ENCODE measurements around the gene LGALSL. TPM values are rescaled to one million over a fixed set of nuclear protein-coding genes. Genes with fewer than 3 reads are reported as not detected.

The LGALSL gene
- polyA plus RNA-seq, 1 of the 3 experiments (the other 2 are of a cell fraction) = 6.5 TPM

- TF ChIP-seq, protein P1, sequence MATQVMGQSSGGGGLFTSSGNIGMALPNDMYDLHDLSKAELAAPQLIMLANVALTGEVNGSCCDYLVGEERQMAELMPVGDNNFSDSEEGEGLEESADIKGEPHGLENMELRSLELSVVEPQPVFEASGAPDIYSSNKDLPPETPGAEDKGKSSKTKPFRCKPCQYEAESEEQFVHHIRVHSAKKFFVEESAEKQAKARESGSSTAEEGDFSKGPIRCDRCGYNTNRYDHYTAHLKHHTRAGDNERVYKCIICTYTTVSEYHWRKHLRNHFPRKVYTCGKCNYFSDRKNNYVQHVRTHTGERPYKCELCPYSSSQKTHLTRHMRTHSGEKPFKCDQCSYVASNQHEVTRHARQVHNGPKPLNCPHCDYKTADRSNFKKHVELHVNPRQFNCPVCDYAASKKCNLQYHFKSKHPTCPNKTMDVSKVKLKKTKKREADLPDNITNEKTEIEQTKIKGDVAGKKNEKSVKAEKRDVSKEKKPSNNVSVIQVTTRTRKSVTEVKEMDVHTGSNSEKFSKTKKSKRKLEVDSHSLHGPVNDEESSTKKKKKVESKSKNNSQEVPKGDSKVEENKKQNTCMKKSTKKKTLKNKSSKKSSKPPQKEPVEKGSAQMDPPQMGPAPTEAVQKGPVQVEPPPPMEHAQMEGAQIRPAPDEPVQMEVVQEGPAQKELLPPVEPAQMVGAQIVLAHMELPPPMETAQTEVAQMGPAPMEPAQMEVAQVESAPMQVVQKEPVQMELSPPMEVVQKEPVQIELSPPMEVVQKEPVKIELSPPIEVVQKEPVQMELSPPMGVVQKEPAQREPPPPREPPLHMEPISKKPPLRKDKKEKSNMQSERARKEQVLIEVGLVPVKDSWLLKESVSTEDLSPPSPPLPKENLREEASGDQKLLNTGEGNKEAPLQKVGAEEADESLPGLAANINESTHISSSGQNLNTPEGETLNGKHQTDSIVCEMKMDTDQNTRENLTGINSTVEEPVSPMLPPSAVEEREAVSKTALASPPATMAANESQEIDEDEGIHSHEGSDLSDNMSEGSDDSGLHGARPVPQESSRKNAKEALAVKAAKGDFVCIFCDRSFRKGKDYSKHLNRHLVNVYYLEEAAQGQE (IDR thresholded peaks at IDR 0.05; ENCODE audit: low read depth, low read length) = no peak
- no peak for TF ChIP-seq SIN3A (IDR thresholded peaks at IDR 0.05; ENCODE audit: borderline replicate concordance, low read depth, low read length)
- TF ChIP-seq FOXM1 (IDR thresholded peaks at IDR 0.05; ENCODE audit: low read depth) = no peak
- TF ChIP-seq, protein P2, sequence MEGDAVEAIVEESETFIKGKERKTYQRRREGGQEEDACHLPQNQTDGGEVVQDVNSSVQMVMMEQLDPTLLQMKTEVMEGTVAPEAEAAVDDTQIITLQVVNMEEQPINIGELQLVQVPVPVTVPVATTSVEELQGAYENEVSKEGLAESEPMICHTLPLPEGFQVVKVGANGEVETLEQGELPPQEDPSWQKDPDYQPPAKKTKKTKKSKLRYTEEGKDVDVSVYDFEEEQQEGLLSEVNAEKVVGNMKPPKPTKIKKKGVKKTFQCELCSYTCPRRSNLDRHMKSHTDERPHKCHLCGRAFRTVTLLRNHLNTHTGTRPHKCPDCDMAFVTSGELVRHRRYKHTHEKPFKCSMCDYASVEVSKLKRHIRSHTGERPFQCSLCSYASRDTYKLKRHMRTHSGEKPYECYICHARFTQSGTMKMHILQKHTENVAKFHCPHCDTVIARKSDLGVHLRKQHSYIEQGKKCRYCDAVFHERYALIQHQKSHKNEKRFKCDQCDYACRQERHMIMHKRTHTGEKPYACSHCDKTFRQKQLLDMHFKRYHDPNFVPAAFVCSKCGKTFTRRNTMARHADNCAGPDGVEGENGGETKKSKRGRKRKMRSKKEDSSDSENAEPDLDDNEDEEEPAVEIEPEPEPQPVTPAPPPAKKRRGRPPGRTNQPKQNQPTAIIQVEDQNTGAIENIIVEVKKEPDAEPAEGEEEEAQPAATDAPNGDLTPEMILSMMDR (IDR thresholded peaks at IDR 0.05) = no peak
- TF ChIP-seq, protein P3, sequence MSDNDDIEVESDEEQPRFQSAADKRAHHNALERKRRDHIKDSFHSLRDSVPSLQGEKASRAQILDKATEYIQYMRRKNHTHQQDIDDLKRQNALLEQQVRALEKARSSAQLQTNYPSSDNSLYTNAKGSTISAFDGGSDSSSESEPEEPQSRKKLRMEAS (IDR thresholded peaks at IDR 0.05; ENCODE audit: low read depth) = no peak
- no peak for TF ChIP-seq TEAD4 (IDR thresholded peaks at IDR 0.05; ENCODE audit: borderline replicate concordance, insufficient read depth)
- peak; percentile 18 for TF ChIP-seq CHD2 (IDR thresholded peaks at IDR 0.05; ENCODE audit: low read length, partially characterized antibody)
- no peak for TF ChIP-seq RFX5 (IDR thresholded peaks at IDR 0.05; ENCODE audit: low read length)
- no peak for TF ChIP-seq NFIC (IDR thresholded peaks at IDR 0.05; ENCODE audit: borderline replicate concordance)
- no peak for TF ChIP-seq JUND (IDR thresholded peaks at IDR 0.05)
- TF ChIP-seq USF2 (IDR thresholded peaks at IDR 0.05; ENCODE audit: borderline replicate concordance, low read depth, low read length) = no peak
- TF ChIP-seq ZBTB33 (IDR thresholded peaks at IDR 0.05; ENCODE audit: borderline replicate concordance, low read depth) = no peak
- peak; percentile 81 for TF ChIP-seq RCOR1 (IDR thresholded peaks at IDR 0.05; ENCODE audit: low read length)
- TF ChIP-seq FOSL2 (IDR thresholded peaks at IDR 0.05; ENCODE audit: borderline replicate concordance, low read depth) = no peak
- TF ChIP-seq NRF1 (IDR thresholded peaks at IDR 0.05; ENCODE audit: low read depth, low read length) = no peak
- no peak for TF ChIP-seq SMC3 (IDR thresholded peaks at IDR 0.05; ENCODE audit: low read depth, low read length)
- TF ChIP-seq POLR2AphosphoS5 (IDR thresholded peaks at IDR 0.05; ENCODE audit: low read depth, low read length) = no peak
- TF ChIP-seq RAD21 (IDR thresholded peaks at IDR 0.05; ENCODE audit: low read length) = 0 out of 2 replicates have a peak, but pooled peaks have one; percentile 4
- no peak for TF ChIP-seq TCF12 (IDR thresholded peaks at IDR 0.05)
- no peak for TF ChIP-seq IRF3 (IDR thresholded peaks at IDR 0.05; ENCODE audit: low read depth, low read length)
- no peak for TF ChIP-seq YY1 (IDR thresholded peaks at IDR 0.05; ENCODE audit: low read depth)
Observed at GRCh38 chr2:64482765-64483504, 29.0 kb downstream of the LGALSL start (continued).
